ENCODE data around the gene SIRT2. TPM values are rescaled to one million over a fixed set of nuclear protein-coding genes. Genes with fewer than 3 reads are reported as not detected.

SIRT2 gene
- total RNA-seq, 2 experiments from 2014 or later: 60.8 to 67.8 TPM

DNA sequence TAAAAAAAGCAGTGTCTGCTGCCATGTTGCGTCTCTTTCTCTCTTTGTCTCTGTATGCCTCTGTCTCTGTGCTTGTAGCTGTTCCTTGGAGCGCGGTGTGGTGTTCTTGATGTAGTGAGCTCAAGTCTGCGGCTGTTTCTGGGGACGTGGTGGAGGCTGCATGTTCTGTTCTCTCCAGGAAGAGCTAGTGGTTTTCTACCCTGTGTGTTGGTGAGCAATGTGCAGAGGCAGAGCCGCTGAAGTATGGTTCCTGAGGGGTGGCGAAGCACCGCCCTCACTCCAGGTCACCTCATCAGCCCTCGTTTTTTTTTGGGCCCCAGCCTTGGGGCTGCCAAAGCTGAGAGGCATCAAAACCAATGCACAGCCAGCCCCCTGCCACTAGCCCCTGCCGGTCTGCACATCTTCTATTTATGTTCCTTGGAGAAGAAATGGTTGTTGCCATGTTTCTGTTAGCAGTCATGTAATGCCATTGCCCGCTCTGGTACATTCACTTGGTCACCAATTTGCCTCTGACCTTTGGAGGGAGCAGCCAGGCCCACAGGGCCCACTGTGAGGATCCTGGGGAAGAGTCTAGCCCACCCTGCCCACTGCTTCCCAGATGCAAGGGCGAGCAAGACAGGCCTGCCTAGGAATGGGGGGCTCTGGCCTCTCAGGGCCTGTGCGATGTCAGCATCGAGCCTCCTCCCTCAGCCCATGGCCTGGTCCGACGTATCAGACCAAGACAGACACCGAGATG is 56.8 kb downstream of the SIRT2 start:
- ChIA-PET POLR2A (interaction anchor here (0.6 to 3.0 kb wide), 17 partner anchors 9 to 559 kb away, joined by 3 to 35 read pairs (median 5); partner anchors contain the start of genes ACTN4, ECH1, FAM98C and MRPS12), CTCF (interaction anchor here (0.9 to 1.5 kb wide), 7 partner anchors 10 to 73 kb away, joined by 3 to 6 read pairs (median 5); partner anchors contain the start of gene ECH1)
- Histone ChIP-seq H3K27ac (ENCODE audit: low read depth in 1 of 2, low read length in 2 of 2) (peak overlapping the region; percentile 31 to 47), H3K9me3 (ENCODE audit: control insufficient read depth in 1 of 2, insufficient read depth in 1 of 2, low read length in 2 of 2) (no peaks in the 10 kb centered on the region), H3K27me3 (ENCODE audit: control insufficient read depth in 1 of 2, insufficient read depth in 2 of 2, low read length in 2 of 2) (no peaks in the 10 kb centered on the region), H3K4me1 (ENCODE audit: insufficient read depth, low read length) (peaks cover 80% of the 10 kb centered on the region), H3K36me3 (ENCODE audit: insufficient read depth, low read length) (peaks cover 99% of the 10 kb centered on the region), H3K4me3 (ENCODE audit: low read length) (peak overlapping the region; percentile 18)
- peaks cover 71% of the 10 kb centered on the region for H3K4me1 Mint-ChIP-seq (ENCODE audit: low read depth)
- H3K27ac Mint-ChIP-seq: peak overlapping the region; percentile 88
- peaks cover 99% of the 10 kb centered on the region for H3K36me3 Mint-ChIP-seq (ENCODE audit: low read depth)
- TF ChIP-seq, protein P1, sequence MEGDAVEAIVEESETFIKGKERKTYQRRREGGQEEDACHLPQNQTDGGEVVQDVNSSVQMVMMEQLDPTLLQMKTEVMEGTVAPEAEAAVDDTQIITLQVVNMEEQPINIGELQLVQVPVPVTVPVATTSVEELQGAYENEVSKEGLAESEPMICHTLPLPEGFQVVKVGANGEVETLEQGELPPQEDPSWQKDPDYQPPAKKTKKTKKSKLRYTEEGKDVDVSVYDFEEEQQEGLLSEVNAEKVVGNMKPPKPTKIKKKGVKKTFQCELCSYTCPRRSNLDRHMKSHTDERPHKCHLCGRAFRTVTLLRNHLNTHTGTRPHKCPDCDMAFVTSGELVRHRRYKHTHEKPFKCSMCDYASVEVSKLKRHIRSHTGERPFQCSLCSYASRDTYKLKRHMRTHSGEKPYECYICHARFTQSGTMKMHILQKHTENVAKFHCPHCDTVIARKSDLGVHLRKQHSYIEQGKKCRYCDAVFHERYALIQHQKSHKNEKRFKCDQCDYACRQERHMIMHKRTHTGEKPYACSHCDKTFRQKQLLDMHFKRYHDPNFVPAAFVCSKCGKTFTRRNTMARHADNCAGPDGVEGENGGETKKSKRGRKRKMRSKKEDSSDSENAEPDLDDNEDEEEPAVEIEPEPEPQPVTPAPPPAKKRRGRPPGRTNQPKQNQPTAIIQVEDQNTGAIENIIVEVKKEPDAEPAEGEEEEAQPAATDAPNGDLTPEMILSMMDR (IDR thresholded peaks at IDR 0.05): no peak
- peak; percentile 47 to 87 (median 65) for DNase-seq
- peaks cover 5% of the 10 kb centered on the region for H3K27me3 Mint-ChIP-seq
- intact Hi-C loops (cut with DNase I, micrococcal nuclease): loop anchor here (1.0 to 10.0 kb wide), 4 partner anchors 8 to 108 kb away; partner anchors contain the start of genes NFKBIB (in 1 of the 2), RINL (in 1 of the 2) and SIRT2 (in 1 of the 2)
- H3K9me3 Mint-ChIP-seq: no peaks in the 10 kb centered on the region
- peak; percentile 81 for ATAC-seq (ENCODE audit: poor library complexity)
- H3K4me3 Mint-ChIP-seq: peak overlapping the region; percentile 84

DNA sequence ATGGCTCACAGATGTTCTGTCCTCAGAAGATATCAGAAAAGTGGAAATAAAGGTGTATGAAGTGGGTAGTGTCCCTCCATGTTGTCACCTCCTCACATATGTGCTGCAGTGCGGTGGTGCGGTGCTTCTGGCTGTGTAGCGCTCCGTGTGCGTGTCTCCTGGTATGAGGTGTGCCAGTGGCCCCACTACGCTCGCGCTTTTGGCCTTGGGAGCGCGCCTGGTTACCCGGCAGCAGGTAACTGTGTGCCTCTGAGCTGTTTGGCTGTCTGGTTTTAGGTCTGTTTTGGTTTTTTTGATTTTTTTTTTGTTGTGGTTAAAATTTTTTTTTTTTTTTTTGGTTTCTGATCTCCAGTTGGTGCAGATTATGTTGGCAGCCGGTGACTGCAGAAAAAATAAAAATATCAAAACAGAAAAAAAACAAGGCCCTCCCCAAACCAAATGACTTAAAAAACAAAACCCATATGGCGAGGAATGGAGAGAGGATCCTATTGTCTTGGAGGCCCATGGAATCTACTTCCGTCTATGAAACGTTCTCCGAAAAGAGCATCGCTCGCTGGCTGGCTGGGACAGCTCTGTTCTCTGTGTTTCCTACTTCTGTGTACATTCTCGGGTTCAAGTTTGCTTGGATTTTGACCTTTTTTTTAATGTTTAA is 57.5 kb downstream of the SIRT2 start:
- ChIA-PET CTCF (interaction anchor here (0.9 to 1.5 kb wide), 7 partner anchors 10 to 72 kb away, joined by 3 to 6 read pairs (median 5); partner anchors contain the start of gene ECH1), POLR2A (interaction anchor here (0.6 to 3.0 kb wide), 17 partner anchors 8 to 559 kb away, joined by 3 to 35 read pairs (median 5); partner anchors contain the start of genes ACTN4, ECH1, FAM98C and MRPS12)
- Mint-ChIP-seq H3K4me1 (ENCODE audit: low read depth) (peaks cover 64% of the 10 kb centered on the region), H3K36me3 (ENCODE audit: low read depth) (peaks cover 99% of the 10 kb centered on the region), H3K27me3 (peaks cover 5% of the 10 kb centered on the region), H3K4me3 (peak overlapping the region; percentile 84), H3K9me3 (no peaks in the 10 kb centered on the region), H3K27ac (peak overlapping the region; percentile 88)
- DNase-seq: peak in 13 of 14 experiments; percentile 37 to 90 (median 63)
- H3K9me3 ChIP-seq (ENCODE audit: control insufficient read depth in 1 of 2, insufficient read depth in 1 of 2, low read length in 2 of 2): no peaks in the 10 kb centered on the region
- peak overlapping the region; percentile 18 for H3K4me3 ChIP-seq (ENCODE audit: low read length)
- H3K27ac ChIP-seq (ENCODE audit: low read depth in 1 of 2, low read length in 2 of 2): peak overlapping the region; percentile 31 to 47
- ATAC-seq (ENCODE audit: poor library complexity): peak; percentile 62
- no peaks in the 10 kb centered on the region for H3K27me3 ChIP-seq (ENCODE audit: control insufficient read depth in 1 of 2, insufficient read depth in 2 of 2, low read length in 2 of 2)
- H3K36me3 ChIP-seq (ENCODE audit: insufficient read depth, low read length): peaks cover 99% of the 10 kb centered on the region
- intact Hi-C loops (cut with DNase I, micrococcal nuclease): loop anchor here (1.0 to 10.0 kb wide), 4 partner anchors 8 to 107 kb away; partner anchors contain the start of genes NFKBIB (in 1 of the 2), RINL (in 1 of the 2) and SIRT2 (in 1 of the 2)
- TF ChIP-seq, protein P1 (IDR thresholded peaks at IDR 0.05): no peak
- peaks cover 74% of the 10 kb centered on the region for H3K4me1 ChIP-seq (ENCODE audit: insufficient read depth, low read length)

DNA sequence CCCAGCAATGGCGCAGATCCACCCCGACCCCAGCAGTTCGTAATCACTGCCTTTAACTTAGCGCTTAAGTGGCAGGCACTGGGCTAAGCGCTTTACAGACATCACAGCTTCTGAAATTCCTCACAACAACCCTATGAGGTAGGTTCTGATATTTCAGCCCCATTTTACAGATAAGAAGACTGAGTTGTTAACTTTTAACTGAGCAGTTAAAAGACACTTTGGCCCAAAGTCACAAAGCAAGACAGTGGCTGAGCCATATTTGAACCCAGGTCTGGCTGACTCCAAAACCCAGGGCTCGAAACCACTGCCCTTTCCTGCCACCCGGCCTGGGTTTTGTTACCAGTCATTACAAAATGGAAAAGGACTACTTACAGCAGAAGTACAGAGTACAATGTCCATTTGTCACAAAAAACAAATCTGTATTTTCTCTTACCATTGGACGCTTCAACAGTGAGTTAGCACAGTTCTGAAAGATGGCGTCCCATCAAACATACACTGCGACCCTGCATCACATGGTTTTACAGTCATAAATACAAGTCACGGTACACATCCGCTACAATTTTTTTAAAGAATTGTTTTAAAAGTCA is 58.1 kb downstream of the SIRT2 start:
- peak overlapping the region; percentile 84 for H3K4me3 Mint-ChIP-seq
- H3K27me3 ChIP-seq (ENCODE audit: control insufficient read depth in 1 of 2, insufficient read depth in 2 of 2, low read length in 2 of 2): no peaks in the 10 kb centered on the region
- CTCF ChIA-PET: interaction anchor here (1.4 to 1.6 kb wide), 3 partner anchors 16 to 29 kb away, joined by 3 to 6 read pairs (median 4); no protein-coding TSS in a partner anchor
- H3K27ac ChIP-seq (ENCODE audit: low read depth in 1 of 2, low read length in 2 of 2): peak overlapping the region; percentile 31 to 47
- peak overlapping the region; percentile 4 for H3K4me3 ChIP-seq (ENCODE audit: low read length)
- ATAC-seq (ENCODE audit: poor library complexity): no peak
- H3K27ac Mint-ChIP-seq: peak overlapping the region; percentile 88
- H3K4me1 Mint-ChIP-seq (ENCODE audit: low read depth): peaks cover 61% of the 10 kb centered on the region
- peaks cover 98% of the 10 kb centered on the region for H3K36me3 ChIP-seq (ENCODE audit: insufficient read depth, low read length)
- peaks cover 67% of the 10 kb centered on the region for H3K4me1 ChIP-seq (ENCODE audit: insufficient read depth, low read length)
- intact Hi-C loops (cut with DNase I, micrococcal nuclease): loop anchor here (5.0 to 10.0 kb wide), 2 partner anchors 36 to 106 kb away; partner anchors contain the start of gene RINL (in 1 of the 2)
- DNase-seq: no peak
- peaks cover 5% of the 10 kb centered on the region for H3K27me3 Mint-ChIP-seq
- H3K9me3 Mint-ChIP-seq: no peaks in the 10 kb centered on the region
- H3K9me3 ChIP-seq (ENCODE audit: control insufficient read depth in 1 of 2, insufficient read depth in 1 of 2, low read length in 2 of 2): no peaks in the 10 kb centered on the region
- TF ChIP-seq, protein P1 (IDR thresholded peaks at IDR 0.05): no peak
- peaks cover 99% of the 10 kb centered on the region for H3K36me3 Mint-ChIP-seq (ENCODE audit: low read depth)
- POLR2A ChIA-PET: interaction anchor here (1.0 to 3.0 kb wide), 14 partner anchors 8 to 438 kb away, joined by 4 to 35 read pairs (median 8); partner anchors contain the start of genes ECH1, FAM98C, HNRNPL and MRPS12

Measured in CD4-positive, alpha-beta T cell (primary cell).